T-helper 2 cell treated with Interferon-gamma antibody and Interleukin-4, amounts not matched to agents 5 μg/mL and 100 μg/mL, for 36 hours (primary cell): Measurements from ENCODE around the gene TCP10L.
"Not testable (repeated sequence)": the region's sequence is repeated elsewhere in the genome, so short reads cannot be mapped to it uniquely, and the experiment has no call there.

ENCODE experiments used
- DNase-seq: peaks from one replicate; pipeline ENCODE4 v3.0.0; 2021; ENCODE audit warnings: low spot score
- H3K27ac Mint-ChIP-seq: one replicate; pipeline ENCODE4 v1.8.0; 2021; ENCODE audit warnings: mild to moderate bottlenecking, mixed read lengths
- H3K27me3 Mint-ChIP-seq: one replicate; pipeline ENCODE4 v1.8.0; 2021; ENCODE audit warnings: low read depth, mixed read lengths
- H3K36me3 Mint-ChIP-seq: one replicate; pipeline ENCODE4 v1.8.0; 2021; ENCODE audit warnings: low read depth, mixed read lengths
- H3K4me1 Mint-ChIP-seq: one replicate; pipeline ENCODE4 v1.8.0; 2021; ENCODE audit warnings: low read depth, mixed read lengths
- H3K4me3 Mint-ChIP-seq: one replicate; pipeline ENCODE4 v1.8.0; 2022; ENCODE audit warnings: mild to moderate bottlenecking, moderate library complexity, mixed read lengths
- H3K9me3 Mint-ChIP-seq: one replicate; pipeline ENCODE4 v1.8.0; 2021; ENCODE audit warnings: mixed read lengths

Gene TCP10L

DNA sequence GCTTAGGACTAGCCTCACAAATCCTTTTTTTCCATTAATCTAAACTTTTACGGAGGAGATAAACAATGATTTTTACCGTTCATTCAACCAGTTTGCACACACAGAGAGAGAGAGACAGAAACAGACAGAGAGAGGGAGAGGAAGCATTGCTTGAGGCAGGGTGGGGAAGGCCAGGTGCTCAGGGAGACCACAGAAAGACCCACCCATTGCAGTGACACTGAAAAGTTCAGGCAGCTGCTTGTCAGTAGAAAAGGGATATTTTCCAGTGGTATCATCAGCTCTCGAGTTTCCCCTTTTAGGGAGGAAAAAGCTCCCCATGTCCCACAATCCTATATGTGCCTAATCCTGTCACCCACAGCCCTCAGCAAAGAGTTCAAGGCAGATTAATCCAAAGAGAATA, 27.2 kb downstream of the TCP10L start:
- no peak overlapping the region for H3K4me3 Mint-ChIP-seq
- no peaks in the 10 kb centered on the region for H3K9me3 Mint-ChIP-seq
- DNase-seq: no peak
- no peak overlapping the region for H3K27ac Mint-ChIP-seq
- H3K4me1 Mint-ChIP-seq: no peaks in the 10 kb centered on the region
- no peaks in the 10 kb centered on the region for H3K27me3 Mint-ChIP-seq
- H3K36me3 Mint-ChIP-seq: no peaks in the 10 kb centered on the region

DNA sequence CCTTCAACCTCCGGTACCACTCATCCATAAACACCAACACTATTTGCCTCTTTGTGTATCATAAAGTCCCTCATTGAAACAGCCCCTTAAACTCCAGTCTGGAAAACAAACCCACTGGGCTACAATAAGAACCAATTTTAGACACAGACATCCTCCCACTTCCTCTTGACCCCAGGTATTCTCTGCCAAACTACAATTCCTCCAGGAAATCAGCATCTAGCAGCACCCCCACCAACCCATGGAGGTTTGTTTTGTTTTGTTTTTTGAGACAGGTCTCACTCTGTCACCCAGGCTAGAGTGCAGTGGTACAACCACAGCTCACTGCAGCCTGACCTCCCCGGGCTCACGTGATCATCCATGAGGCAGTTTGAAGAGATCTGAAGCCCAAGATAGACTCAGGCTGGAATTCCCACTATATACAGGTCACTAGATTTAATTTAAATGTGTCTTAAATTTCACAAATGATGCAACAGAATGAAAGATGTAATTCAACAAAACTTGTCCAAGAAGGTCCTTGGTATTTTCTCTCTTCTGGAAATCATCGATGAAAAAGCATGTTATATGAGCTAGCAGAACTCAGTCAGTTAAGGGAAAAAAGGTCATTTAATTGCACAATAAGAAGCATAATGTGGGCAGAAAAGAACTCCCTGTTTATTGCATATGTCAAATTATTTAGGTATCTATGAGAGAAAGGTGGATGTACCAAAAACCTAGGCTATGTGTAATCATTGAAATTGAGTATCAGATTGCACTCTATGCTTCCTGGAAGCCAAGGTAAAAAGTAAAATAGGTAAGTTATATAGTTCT, 30.3 kb downstream of the TCP10L start:
- no peak for DNase-seq
- Mint-ChIP-seq H3K4me1 (no peaks in the 10 kb centered on the region), H3K4me3 (no peak overlapping the region), H3K36me3 (no peaks in the 10 kb centered on the region), H3K27ac (no peak overlapping the region), H3K9me3 (no peaks in the 10 kb centered on the region), H3K27me3 (no peaks in the 10 kb centered on the region)

DNA sequence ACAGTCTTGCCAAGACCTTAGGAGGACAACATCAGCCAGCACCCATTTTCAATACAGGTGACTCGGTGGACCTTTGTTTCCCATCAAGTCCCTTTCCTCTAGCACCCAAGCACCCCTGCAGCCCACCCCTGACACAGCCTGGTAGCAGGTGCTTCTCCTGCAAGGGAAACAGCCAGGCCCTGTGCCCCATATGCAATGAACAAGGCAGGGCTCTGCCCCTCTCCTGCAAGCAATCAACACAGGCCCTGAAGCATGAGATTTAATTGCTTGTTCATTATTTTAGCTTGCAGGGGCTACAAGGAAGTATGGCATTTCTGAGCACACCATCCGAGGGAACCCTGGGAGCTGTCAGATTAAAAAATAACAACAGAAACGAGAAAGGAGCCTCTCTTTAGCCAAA, 35.4 kb downstream of the TCP10L start:
- Mint-ChIP-seq H3K27me3 (peaks cover 7% of the 10 kb centered on the region), H3K36me3 (no peaks in the 10 kb centered on the region), H3K4me3 (no peak overlapping the region), H3K27ac (no peak overlapping the region), H3K4me1 (no peaks in the 10 kb centered on the region), H3K9me3 (no peaks in the 10 kb centered on the region)
- no peak for DNase-seq

DNA sequence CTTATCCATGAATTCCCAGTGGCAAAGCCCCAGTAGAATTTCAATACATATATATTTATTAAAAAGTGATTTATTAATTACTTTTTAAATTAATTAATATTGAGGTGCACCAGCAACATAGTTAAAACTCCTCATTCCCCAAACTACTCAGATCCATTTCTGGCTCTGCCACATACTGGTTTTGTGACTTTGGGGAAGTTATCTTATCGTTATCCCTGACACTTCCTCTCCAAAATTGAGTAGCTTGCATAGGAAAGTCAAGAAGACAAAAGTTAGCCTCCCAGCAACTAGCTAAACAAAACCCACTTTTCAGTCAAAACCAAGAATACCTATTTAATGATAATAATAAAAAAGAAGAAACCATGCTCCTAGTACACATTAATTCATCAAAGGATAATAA, 35.9 kb downstream of the TCP10L start:
- H3K4me3 Mint-ChIP-seq: no peak overlapping the region
- peaks cover 7% of the 10 kb centered on the region for H3K27me3 Mint-ChIP-seq
- no peaks in the 10 kb centered on the region for H3K4me1 Mint-ChIP-seq
- no peaks in the 10 kb centered on the region for H3K36me3 Mint-ChIP-seq
- no peak for DNase-seq
- H3K27ac Mint-ChIP-seq: no peak overlapping the region
- H3K9me3 Mint-ChIP-seq: no peaks in the 10 kb centered on the region

DNA sequence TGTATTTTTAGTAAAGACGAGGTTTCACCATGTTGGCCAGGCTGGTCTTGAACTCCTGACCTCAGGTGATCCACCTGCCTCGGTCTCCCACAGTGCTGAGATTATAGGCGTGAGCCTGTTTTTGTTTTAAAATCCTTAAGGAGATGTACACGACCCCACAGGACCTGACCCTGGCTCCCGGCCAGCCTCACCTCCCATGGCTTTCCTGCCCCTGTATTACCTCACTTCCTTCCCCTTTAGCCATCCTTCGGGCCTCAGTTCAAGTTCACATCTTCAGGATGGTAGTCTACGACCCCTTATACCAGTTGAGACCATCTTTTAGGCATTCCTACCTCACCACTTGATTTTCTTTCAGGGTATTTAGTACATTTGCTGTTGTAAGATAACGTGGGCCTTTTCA, 36.3 kb downstream of the TCP10L start:
- peaks cover 7% of the 10 kb centered on the region for H3K27me3 Mint-ChIP-seq
- H3K4me1 Mint-ChIP-seq: no peaks in the 10 kb centered on the region
- H3K9me3 Mint-ChIP-seq: no peaks in the 10 kb centered on the region
- H3K27ac Mint-ChIP-seq: no peak overlapping the region
- no peak overlapping the region for H3K4me3 Mint-ChIP-seq
- no peaks in the 10 kb centered on the region for H3K36me3 Mint-ChIP-seq
- DNase-seq: no peak

DNA sequence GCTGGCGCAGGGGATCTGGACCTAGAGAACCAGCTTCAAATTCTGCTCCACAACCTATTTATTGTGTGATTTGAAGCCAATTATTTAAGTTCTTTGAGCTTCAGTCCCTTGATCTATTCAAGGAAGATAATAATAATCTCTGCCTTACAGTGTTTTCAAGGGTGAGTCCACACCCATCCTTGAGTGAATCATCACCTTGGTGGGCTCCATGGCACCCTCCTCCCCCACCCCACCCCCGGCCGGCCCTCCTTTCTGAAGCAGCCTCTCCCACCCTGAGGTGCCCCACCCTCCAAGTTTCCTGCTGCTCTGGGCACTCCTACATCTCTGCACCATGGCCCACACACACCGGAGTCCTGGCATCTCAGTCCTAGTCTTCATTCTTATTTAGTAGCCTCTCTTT, 38.3 kb downstream of the TCP10L start:
- H3K4me1 Mint-ChIP-seq: no peaks in the 10 kb centered on the region
- DNase-seq: no peak
- no peak overlapping the region for H3K4me3 Mint-ChIP-seq
- H3K27ac Mint-ChIP-seq: no peak overlapping the region
- H3K27me3 Mint-ChIP-seq: peaks cover 7% of the 10 kb centered on the region
- no peaks in the 10 kb centered on the region for H3K9me3 Mint-ChIP-seq
- no peaks in the 10 kb centered on the region for H3K36me3 Mint-ChIP-seq

DNA sequence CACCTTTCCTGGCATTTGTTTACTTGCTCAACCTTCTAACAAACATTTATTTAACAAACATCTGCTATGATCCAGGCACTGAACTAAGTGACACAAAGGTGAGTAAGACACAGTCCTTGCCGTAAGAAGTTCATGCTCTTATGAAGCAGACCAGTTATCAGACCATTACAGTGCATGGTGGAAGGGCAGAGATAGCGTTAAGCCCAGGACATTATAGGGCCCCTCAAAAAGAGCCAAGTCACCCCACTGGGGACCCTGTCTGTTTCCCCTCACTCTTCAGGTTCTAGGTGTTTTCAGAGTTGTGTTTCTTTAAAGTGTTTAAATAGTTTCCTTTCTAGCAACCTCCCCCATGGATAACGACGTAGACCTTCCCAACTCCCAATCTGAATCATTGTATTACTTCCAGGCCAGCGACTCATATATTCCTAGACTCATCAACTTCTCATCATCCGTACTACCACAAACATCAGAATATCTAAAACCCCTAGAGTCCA, 39.3 kb downstream of the TCP10L start:
- Mint-ChIP-seq H3K4me3 (no peak overlapping the region), H3K27ac (no peak overlapping the region), H3K9me3 (no peaks in the 10 kb centered on the region), H3K36me3 (no peaks in the 10 kb centered on the region), H3K27me3 (peaks cover 7% of the 10 kb centered on the region), H3K4me1 (no peaks in the 10 kb centered on the region)
- DNase-seq: no peak

DNA sequence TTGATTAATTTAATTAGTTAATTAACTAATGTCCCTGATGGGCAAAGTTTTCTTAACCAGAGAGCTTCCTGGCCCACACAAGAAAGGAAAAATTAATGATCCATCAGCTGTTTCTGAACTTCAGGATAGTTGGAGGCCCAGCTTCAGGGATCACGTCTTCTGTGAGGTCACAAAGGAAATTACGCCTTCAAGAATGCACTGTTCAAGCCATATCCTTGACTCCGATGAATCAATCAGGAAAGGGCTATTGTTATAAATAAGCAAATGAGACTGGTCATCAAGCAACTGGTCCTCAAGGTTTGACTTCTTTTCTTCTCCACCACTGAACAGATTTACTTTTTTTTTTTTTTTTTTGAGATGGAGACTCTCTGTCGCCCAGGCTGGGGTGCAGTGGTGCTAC, 40.6 kb downstream of the TCP10L start:
- Mint-ChIP-seq H3K4me1 (no peaks in the 10 kb centered on the region), H3K4me3 (no peak overlapping the region), H3K36me3 (no peaks in the 10 kb centered on the region), H3K9me3 (no peaks in the 10 kb centered on the region), H3K27ac (no peak overlapping the region), H3K27me3 (peaks cover 5% of the 10 kb centered on the region)
- no peak for DNase-seq

DNA sequence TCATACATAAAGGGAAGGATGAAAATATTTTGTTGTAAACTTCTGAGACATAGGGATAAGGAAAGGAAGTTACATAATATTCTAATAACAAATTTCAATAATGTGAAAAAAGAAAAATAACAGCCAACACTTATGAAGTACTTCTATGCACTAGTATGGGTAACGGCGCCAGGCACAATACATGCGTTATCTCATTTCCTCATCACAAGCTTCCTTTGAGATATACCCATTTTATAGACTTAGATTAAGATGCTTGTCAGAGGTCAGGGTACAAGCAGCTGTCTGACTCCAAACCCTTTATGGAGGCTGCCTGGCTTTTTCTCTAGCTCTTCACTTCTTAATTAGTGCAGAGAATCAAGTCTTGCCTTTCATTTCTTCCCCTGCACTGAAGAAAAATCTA, 41.3 kb downstream of the TCP10L start:
- Mint-ChIP-seq H3K27ac (no peak overlapping the region), H3K4me3 (no peak overlapping the region), H3K4me1 (no peaks in the 10 kb centered on the region), H3K27me3 (peaks cover under 1% of the 10 kb centered on the region), H3K9me3 (no peaks in the 10 kb centered on the region), H3K36me3 (no peaks in the 10 kb centered on the region)
- DNase-seq: no peak

DNA sequence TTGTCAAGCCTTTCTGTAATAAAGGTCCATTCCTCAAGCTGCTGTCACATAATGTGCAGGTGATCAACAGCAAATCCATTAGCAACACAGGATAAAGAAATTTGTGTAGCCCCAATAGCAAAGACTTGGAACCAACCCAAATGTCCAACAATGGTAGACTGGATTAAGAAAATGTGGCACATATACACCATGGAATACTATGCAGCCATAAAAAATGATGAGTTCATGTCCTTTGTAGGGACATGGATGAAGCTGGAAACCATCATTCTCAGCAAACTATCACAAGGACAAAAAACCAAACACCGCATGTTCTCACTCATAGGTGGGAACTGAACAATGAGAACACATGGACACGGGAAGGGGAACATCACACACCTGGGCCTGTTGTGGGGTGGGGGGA, 42.3 kb downstream of the TCP10L start:
- H3K27ac Mint-ChIP-seq, H3K4me1 Mint-ChIP-seq, H3K4me3 Mint-ChIP-seq, H3K9me3 Mint-ChIP-seq, DNase-seq, H3K27me3 Mint-ChIP-seq, H3K36me3 Mint-ChIP-seq: not testable (repeated sequence)

DNA sequence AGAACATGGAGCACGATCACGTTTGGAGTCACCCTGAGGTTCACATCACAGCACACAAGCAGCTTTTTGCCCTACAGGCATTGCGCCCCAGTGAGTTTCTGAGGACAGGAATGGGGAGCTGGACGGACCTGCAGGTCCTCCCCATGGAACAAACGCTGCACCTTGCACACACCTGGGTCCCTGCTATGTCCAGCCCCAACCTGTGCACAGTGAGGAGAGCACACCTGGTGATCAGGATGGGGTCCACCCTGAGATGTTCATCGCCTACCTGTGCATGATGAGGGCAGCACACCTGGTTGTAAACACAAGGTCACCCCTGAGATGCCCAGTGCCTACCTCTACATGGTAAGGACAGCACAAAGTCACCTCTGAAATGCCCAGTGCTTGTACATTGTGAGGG, 45.9 kb downstream of the TCP10L start:
- Mint-ChIP-seq H3K36me3 (no peaks in the 10 kb centered on the region), H3K4me1 (peaks cover 5% of the 10 kb centered on the region), H3K9me3 (no peaks in the 10 kb centered on the region), H3K4me3 (no peak overlapping the region), H3K27ac (no peak overlapping the region), H3K27me3 (no peaks in the 10 kb centered on the region)
- DNase-seq: no peak

DNA sequence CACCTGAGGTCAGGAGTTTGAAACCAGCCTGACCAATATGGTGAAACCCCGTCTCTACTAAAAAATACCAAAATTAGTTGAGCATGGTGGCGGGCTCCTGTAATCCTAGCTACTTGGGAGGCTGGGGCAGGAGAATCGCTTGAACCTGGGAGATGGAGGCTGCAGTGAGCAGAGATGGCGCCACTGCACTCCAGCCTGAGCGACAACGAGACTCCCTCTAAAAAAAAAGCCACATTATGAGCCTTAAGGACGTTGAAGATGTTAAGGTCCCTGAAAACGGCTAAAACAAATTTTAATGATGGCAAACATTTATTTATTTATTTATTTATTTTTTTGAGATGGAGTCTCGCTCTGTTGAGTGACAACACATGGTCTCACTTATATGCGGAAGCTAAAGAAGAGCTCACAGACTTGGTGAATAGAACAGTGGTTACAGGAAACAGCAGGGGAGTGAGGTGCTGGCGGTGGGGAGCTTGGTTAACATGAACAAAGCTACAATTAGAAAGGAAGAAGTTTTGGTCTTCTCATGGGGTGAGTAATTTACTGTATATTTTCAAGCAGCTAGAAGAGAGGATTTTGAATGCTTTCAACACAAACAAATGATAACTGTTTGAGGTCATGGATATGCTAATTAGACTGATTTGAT, 47.1 kb downstream of the TCP10L start:
- H3K4me1 Mint-ChIP-seq: peaks cover 5% of the 10 kb centered on the region
- no peaks in the 10 kb centered on the region for H3K9me3 Mint-ChIP-seq
- H3K27ac Mint-ChIP-seq: no peak overlapping the region
- no peaks in the 10 kb centered on the region for H3K36me3 Mint-ChIP-seq
- no peak for DNase-seq
- no peaks in the 10 kb centered on the region for H3K27me3 Mint-ChIP-seq
- H3K4me3 Mint-ChIP-seq: no peak overlapping the region

DNA sequence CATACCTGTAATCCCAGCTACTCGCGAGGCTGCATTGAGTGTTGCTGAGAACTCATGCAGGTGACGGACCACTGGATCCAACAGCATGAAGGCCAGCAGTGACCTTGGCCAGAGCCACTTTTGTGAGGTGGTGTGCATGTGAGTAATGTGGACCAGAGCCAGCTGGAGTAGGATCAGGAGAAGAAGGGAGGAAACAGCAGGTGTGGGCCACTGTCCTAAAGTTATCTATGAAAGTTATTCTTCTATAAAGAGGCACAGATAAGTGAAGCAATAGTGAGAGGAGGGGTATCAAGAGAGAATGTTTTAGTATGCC, 47.8 kb downstream of the TCP10L start:
- H3K9me3 Mint-ChIP-seq: no peaks in the 10 kb centered on the region
- DNase-seq: no peak
- H3K27me3 Mint-ChIP-seq: no peaks in the 10 kb centered on the region
- H3K27ac Mint-ChIP-seq: no peak overlapping the region
- H3K36me3 Mint-ChIP-seq: no peaks in the 10 kb centered on the region
- no peak overlapping the region for H3K4me3 Mint-ChIP-seq
- H3K4me1 Mint-ChIP-seq: peaks cover 5% of the 10 kb centered on the region

DNA sequence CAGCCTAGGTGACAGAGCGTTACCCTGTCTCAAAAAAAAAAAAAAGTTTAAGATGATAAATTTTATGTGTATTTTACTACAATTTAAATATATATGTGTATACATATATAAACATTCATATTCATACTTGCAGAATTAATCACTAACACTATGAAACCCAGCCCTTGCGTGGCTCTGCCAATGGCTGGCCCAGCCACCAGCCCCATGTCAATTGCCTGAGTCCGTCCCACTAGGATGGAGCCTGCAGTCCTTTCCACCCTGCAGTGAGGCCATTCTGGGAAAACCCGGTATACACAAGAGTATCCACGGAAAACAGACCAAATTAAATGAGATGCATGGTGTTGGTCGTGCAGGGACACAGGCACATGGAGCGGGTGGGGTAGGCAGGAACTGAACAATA, 49.7 kb downstream of the TCP10L start:
- Mint-ChIP-seq H3K36me3 (no peaks in the 10 kb centered on the region), H3K4me1 (peaks cover 5% of the 10 kb centered on the region), H3K27ac (no peak overlapping the region), H3K27me3 (no peaks in the 10 kb centered on the region), H3K4me3 (no peak overlapping the region), H3K9me3 (no peaks in the 10 kb centered on the region)
- no peak for DNase-seq

DNA sequence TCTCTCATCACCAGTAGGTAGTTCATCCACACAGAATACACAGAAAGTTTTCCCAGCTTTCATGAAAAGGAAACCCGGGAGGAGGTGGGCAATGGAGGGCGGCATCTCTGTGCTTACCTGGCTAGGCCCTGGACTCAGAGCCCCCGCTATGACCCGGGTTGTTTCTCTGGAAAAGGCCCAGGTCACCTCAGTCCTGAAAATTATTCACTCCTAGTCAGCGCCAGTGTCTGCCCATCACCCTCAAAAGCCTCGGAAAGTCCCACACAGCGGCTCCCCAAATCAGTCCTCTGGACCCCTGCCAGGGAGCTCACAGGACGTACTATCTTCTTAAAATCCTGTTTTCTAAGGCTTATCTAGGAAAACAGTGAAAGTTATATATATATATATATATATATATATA, 51.2 kb downstream of the TCP10L start:
- Mint-ChIP-seq H3K36me3 (no peaks in the 10 kb centered on the region), H3K4me3 (no peak overlapping the region), H3K27me3 (no peaks in the 10 kb centered on the region), H3K4me1 (peaks cover 5% of the 10 kb centered on the region), H3K27ac (no peak overlapping the region), H3K9me3 (no peaks in the 10 kb centered on the region)
- no peak for DNase-seq
